ENCODE results near the gene OR4D9.
"Not testable (repeated sequence)": the region's sequence is repeated elsewhere in the genome, so short reads cannot be mapped to it uniquely, and the experiment has no call there.

The OR4D9 gene

DNA sequence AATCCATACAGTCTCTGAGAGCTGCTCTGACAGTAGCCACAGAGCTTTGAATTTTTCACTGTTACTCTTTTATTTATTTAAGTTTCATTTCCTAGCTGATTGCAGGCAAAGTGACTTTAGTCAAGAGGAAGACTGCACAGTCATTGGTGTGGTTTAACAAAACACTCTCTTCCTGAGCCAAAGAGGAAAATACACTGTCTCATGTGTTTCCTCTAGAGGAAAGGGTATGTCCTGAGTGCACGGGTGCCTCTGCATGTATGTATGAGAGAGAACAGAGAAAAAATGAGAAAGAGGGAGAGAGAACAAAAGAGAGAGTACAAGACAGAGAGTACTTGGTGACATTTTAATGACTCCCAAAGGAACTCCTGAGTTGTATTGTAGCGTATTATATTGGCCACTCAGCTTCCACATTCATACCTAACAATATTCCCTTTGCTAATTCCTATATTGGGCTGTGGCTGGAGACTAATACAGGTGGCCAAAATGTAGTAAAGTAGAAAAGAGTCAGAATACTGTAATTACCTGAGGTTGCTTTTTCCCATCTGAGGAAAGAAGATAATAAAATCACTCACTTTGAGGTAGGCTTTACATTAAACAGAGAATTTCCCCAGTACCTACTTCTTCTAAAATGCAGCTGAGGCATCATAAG is at the start of gene OR4D9:
Gene OR4D9, plus strand, starts transcription at position 599 of the 649 bp plus-strand sequence. CDS start 3,374 bp downstream, outside the sequence.
- DNase-seq (ENCODE audit: low spot score) = no peak

DNA sequence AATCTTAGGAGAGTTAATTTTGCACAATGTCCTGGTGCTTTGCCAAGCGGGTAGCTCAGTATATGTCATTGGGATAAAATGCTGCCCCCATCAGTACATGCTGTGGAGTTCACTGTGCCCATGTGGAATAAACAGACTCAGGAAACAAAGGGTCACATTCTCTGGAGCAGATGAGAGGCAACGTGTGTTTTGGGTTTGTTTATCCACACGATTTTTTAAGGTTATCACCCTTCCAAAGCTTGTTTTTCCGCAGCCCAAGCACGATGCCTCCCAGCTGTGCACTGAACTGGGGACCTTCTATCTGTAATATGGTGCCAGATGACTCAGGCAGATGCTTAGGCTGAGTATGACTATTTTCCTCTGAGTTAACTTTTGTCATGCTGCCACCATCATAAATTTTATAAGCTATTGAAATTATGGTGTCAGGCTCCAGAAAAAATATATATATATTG is 48.1 kb upstream of the OR4D9 start:
- DNase-seq (ENCODE audit: low spot score) = peak; percentile 15

DNA sequence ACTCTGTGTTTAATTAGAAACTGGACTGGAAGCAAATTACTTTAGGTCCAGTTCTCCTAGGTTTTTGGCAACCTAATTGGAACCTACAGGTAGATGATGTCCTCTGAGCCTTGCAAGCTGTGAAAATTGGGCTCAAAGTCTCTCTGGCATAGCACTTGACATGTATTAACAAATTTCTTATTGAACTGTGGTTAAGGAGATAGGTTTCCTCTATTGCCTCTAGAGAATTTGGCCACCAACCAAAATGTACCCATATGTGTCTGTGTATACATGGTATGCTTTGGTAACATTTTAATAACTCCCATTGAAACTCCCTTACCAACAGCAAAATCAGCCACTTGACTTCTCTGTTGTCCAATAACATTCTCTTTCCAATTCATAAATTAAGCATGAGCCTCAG is 38.3 kb upstream of the OR4D9 start, which contains the start of gene OR4D10:
Gene OR4D10, plus strand, starts transcription at position 301 of the 400 bp plus-strand sequence. CDS start 4,115 bp downstream, outside the sequence.
- DNase-seq (ENCODE audit: low spot score) = no peak

DNA sequence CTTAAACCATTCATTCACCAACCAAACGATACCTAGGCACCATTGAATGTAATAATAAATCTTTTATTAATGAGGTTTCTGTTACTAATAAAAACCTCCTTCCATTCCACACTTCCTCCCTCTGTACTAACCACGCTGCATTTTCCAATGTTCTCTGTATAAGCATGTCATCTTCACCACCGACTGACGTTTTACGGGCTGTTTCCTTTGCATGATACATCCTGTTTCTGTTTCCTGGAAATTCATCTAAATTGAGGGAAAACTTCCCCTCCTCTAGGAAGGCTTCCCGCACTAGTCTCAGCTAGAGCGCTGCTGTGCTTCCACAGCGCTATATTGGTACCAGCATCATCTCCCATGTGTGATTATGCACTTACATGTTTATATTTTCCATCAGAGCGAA is 36.2 kb upstream of the OR4D9 start:
- no peak for DNase-seq (ENCODE audit: low spot score)

DNA sequence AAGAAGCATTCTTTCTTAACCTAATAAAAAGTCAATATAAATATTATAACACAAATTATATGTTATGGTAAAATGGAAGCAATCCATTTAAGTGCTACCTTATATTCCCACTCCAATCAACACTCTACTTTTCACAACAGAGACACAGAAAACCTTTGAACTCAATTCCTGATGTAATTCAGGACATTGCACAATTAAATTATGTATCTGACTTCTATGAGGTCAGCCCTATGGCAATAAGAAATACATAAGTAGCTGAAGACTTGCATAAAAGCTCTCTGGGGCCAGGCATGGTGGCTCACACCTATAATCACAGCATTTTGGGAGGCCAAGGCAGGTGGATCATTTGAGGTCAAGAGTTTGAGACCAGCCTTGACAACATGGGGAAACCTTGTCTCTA is 31.4 kb upstream of the OR4D9 start:
- DNase-seq (ENCODE audit: low spot score) = no peak

DNA sequence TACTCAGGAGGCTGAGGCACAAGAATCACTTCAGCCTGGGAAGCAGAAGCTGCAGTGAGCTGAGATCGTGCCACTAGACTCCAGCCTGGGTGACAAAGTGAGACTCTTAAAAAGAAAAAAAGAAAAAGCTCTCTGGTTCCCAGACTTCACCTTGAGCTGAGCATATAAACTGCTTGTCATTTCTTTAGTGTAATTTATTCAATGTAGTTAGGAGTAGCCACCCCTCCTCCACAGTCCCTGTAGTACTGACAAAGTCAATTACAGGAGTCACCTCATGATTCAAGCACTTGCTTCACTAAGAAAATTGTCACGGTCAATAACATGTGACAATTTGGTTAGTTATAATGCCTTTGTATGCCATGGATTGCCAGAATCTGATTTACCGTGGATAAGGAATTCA is 31.0 kb upstream of the OR4D9 start:
- DNase-seq (ENCODE audit: low spot score) = no peak

DNA sequence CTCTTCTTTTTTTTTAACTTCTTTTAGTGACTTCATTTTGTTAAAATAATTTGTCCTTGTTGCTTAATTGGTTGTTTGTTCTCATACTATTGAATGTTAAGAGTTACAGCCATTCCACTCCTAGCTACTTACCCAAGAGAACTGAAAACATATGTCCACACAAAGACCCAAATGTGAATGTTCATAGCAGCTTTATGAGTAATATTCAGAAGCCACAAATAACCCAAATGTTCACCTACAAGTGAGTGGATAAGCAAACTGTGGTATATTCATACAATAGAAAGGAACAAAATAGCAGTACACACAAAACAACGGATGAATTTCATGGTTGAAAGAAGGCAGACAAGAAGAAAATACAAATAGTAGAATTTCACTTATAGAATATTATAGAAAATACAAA is 9.4 kb upstream of the OR4D9 start:
- no peak for DNase-seq (ENCODE audit: low spot score)

DNA sequence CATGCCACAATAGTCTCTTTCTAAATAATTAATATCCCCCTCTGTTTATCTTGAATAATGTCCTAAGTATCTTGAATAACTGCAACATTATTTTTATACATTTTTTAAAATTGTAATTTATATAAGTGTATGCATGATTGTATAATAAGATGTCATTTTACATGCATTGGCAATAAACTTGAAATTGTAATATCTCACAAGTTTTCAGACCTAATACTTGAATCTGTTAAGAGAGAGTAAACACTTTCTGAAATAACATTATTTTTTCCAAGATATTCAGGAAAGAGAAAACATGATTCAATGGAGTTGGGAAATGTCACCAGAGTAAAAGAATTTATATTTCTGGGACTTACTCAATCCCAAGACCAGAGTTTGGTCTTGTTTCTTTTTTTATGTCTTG is 8.1 kb upstream of the OR4D9 start, which contains the start of gene OR4D11:
Gene OR4D11, plus strand, starts transcription at position 301 of the 400 bp plus-strand sequence. Its CDS starts 0 bp downstream, at position 301.
- DNase-seq (ENCODE audit: low spot score) = no peak

DNA sequence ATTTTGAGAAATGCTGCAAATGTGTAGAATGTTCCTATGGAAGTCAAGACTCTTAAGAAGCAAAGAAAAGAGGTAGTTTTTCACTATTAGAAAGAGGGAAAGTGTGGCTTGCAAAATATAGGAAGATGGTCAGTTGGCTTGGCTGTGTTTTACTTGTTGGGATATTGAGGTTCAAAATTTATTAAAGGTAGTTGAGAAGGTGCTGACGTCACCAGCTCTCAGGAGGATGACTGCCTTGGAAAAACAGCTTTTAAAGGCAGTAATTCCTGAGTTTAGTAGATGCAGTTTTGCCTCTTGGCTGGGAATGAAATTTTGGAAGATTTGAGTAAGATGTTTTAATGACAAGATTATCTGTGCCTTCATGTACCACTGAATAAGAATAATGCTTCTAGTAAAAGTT is 336 bp downstream of the OR4D9 start:
- DNase-seq (ENCODE audit: low spot score) = no peak

DNA sequence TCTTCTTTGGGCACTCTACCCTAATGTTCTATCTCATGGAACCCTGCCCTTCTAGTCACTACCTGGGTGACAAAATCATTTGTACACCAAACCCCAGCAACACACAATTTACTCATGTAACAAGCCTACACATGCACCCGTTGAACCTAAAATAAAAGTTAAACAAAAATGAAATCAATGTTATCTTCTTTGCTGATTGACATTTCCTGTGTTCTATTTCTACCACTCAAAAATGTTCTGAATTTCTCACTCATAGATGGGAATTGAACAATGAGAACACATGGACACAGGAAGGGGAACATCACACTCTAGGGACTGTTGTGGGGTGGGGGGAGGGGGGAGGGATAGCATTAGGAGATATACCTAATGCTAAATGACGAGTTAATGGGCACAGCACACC is 8.8 kb downstream of the OR4D9 start:
- DNase-seq (ENCODE audit: low spot score) = not testable (repeated sequence)

DNA sequence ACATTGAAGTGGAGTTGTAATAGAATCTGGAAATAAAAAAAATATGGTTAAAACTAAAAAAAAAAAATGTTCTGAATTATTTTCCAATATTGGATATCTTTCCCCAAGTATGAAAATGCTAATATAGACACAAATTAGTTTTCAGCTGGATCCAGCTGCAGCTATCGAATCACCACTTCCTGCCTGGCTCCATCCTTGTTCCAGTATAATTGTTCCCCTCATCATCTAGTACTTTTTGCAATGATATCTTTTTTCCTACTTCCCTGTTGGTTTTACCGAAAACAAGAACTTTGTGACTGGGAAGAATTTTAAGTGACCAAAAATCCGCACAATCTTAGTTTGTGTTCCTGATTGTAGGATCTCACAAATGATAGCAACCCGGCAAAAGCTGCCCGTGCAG is 9.4 kb downstream of the OR4D9 start:
- DNase-seq (ENCODE audit: low spot score) = no peak

DNA sequence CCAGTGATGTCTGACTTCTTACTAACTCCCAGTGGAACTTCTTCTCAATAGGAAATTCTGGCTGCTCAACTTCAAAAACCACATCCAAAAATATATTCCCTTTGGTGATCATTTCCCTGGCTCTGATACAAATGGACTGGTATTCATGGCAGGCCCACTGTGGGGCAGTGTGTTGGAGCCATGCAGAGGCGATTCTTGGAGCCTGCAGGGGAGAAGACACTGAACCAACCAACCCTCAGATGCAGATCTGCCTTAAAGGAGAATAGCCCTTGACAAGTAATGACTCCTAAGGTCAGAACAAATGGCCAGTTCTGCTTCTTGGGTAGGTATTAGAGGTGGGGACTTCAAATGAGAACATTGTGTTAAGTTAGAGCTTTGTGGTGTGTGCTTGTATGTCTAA is 12.2 kb downstream of the OR4D9 start:
- no peak for DNase-seq (ENCODE audit: low spot score)

DNA sequence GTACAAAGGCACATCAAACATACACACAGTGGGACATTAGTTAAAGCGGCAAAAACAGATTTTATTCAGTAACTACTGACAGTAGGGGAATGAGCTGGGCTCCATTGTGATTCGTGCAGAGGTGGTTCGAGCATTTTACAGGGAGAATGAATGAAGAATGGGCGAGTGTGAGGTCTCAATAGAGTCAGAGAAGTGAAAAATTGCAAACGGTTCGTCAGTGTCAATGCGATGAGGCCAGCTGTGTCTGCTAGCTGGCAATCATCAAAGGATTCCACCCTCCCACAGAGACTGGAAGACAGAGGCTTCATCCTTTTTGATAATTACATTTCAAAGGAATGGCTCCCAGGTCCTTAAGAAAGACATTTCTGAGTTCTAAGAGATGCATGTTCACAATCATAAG is 17.4 kb downstream of the OR4D9 start:
- no peak for DNase-seq (ENCODE audit: low spot score)

DNA sequence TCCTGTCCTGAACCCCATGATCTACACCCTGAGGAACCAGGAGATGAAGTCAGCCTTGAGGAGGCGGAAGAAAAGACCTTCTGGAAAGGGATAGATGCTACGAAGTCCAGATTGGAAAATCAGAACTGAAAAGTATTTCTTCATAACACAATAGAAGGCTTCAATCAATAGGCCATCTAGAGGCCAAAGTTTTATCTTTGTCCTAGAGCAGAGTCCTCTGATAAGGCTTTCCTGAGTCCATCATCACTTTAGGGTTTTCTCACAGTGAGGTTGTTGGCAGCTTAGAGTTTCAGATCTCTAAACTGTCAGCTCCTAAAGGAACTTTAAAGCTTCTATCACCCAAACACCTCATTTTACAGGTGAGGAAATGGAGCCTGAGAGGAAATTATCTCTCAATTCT is 21.3 kb downstream of the OR4D9 start:
- no peak for DNase-seq (ENCODE audit: low spot score)

DNA sequence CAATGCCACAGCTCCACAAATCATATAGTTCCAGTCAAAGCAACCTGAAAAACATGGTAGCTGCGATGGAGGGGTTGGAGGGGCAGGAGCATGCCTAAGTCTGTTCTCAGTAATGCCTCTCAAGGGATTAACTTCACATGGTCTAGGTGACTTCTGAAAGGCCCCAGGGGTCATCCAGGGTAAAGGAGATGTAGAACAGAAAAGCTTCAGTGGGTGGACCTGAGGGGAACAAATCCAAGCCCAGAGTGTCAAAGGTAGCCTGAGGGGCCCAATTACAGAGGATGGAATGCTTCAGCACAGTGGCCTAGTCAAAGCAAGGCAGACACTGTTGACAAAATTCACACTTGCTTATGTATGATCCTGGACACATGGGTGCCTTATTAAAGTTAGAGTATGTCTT is 23.3 kb downstream of the OR4D9 start:
- no peak for DNase-seq (ENCODE audit: low spot score)

DNA sequence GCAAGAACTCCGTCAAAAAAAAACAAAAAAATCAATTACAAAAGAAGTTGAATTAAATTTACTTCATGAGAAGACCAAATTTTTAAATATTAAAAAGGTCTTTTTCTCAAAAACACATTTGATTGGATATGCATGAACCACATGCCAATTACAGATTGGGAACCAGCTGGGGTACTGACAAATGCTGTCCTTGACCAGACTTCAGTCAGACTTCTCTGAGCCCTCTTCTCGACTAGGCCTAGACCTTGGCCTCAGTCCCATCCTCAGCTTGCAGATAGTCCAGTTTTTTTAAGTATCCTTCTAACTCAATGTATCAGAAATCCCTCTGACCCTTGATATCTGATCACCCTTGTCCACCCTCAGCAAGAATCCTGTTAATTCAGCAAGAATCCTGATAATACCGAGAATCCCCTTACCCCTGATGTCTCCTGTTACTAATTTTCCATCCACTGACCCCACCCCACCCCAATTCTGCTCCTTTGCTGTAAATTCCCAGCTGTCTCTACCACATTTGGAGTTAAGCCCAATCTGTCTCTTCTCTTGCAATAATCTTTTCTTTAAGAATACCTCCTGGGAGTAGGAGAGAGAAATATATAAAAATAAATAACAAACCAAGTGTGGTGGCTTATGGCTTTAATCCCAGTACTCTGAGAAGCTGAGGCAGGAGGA is 30.9 kb downstream of the OR4D9 start:
- no peak for DNase-seq (ENCODE audit: low spot score)

DNA sequence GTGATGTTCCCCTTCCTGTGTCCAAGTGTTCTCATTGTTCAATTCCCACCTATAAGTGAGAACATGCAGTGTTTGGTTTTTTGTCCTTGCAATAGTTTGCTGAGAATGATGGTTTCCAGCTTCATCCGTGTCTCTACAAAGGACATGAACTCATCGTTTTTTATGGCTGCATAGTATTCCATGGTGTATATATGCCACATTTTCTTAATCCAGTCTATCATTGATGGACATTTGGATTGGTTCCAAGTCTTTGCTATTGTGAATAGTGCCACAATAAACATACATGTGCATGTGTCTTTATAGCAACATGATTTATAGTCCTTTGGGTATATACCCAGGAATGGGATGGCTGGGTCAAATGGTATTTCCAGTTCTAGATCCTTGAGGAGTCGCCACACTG is 32.4 kb downstream of the OR4D9 start:
- DNase-seq (ENCODE audit: low spot score) = not testable (repeated sequence)

DNA sequence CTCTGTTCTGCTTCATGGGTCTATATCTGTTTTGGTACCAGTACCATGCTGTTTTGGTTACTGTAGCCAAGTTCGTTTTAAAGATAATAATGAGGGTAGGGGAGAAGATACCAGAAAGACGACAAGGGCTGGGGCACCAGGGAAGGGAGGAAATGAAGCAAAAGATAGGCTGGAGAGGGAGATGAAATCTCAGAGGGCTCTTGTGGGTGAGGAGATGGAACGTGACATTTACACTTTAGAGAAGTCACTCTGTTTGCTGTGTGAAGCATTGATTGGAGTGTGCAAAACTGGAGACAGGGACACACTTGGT is 33.5 kb downstream of the OR4D9 start:
- no peak for DNase-seq (ENCODE audit: low spot score)

DNA sequence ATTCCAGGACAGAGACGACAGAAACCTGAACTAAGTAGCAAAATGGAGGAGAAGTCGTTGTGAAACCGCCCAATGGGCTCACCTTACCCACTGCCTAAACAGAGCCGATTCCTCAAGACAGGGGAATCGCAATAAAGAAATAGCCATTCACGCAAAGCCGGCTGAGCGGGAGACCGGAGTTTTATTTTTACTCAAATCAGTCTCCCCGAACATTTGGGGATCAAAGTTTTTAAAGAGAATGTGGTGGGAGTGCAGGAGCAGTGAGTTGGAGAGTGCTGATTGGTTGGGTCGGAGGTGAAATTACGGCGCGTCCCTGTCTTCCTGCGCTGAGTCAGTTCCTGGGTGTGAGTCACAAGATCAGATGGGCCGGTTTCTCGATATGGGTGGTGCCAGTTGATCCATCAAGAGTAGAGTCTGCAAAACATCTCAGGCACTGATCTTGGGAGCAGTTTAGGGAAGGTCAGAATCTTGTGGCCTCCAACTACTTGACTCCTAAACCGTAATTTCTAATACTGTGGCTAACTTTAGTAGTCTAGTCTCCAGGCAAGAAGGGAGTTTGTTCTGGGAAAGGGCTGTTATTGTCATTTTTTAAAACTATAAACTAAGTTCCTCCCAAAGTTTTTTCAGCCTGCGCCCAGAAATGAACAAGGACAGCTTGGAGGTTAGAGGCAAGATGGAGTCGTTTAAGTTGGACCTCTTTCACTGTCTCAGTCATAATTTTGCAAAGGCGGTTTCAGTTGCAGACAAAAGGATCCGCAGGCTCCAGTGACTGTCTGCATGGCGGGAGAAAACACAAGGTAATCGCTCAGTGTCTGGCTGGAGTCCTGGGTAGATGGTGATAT is 34.1 kb downstream of the OR4D9 start:
- DNase-seq (ENCODE audit: low spot score) = no peak

DNA sequence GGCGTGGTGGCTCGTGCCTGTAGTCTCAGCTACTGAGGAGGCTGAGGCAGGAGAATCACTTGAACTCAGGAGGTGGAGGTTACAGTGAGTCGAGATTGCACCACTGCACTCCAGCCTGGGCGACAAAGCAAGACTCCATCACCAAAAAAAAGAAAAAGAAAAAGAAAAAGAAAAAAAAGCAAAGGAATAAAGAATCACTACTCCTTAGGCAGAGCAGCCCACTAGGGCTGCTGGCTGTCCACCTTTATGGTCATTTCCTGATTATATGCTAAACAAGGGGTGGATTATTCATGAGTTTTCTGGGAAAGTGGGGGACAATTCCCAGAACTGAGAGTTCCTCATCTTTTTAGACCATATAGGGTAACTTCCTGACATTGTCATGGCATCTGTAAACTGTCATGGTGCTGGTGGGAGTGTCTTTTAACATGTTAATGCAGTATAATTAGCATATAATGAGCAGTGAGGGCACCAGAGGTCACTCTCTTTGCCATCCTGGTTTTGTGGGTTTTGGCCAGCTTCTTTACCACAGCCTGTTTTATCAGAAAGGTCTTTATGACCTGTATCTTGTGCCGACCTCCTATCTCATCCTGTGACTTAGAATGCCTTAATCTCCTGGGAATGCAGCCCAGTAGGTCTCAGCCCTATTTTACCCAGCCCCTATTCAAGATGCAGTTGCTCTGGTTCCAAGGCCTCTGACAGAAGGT is 36.4 kb downstream of the OR4D9 start:
- not testable (repeated sequence) for DNase-seq (ENCODE audit: low spot score)

DNA sequence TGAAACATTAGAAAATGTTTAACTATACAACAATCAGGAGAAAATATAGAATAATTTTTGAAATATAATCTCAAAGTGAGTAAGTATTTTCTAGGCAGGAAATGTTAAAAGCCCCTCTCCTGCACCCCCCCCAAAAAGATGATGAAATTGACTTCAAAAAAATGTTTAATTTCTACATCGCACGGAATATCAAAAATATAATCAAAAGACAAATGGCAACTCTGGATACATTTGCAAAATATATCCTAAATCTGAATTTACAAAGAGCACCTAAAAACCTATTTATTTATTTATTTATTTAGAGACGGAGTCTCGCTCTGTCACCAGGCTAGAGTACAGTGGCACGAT is 36.9 kb downstream of the OR4D9 start:
- DNase-seq (ENCODE audit: low spot score) = no peak

DNA sequence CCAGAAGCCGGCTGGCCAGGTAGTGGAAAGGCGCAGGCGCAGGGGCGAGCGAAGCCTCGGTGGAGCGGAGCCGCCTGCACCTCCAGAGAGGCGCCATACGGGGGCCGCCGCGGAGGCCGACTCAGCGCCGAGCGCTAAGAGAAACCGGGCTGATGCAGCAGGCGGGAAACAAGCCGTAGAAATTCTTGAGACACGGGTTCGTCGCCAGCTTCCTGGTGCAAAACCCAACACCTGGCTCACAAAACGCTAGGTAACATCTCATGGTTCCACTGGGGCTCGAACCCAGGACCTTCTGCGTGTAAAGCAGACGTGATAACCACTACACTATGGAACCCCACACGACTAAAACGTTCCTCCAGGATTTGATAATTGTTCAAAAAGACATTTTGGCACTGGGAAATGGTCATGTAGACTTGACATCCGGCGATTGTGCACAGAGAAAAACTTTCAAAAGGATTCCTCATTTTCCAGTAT is 39.1 kb downstream of the OR4D9 start:
- peak; percentile 75 for DNase-seq (ENCODE audit: low spot score)

Data from AG08395 (cell line).